Thoracic aorta (tissue), 2 donors: ENCODE results near the gene FAM53C. TPM values are rescaled to one million over a fixed set of nuclear protein-coding genes. Genes with fewer than 3 reads are reported as not detected.

Source experiments
- ATAC-seq: fragments of 150-250 bp; one replicate; pipeline ENCODE4 v1.8.0; 2017; ENCODE audit warnings: low read depth; ENCODE audit not compliant: insufficient number of reproducible peaks, low FRiP score
- DNase-seq: peaks from one replicate; pipeline ENCODE4 v3.0.0-alpha.2; 2020; ENCODE audit warnings: low spot score
- H3K27ac ChIP-seq, 2 donors: fragments of 200-600 bp; sonication (generic); 1 replicate in 1 of 2; 2 replicates in 1 of 2; pipeline ENCODE4 v1.5.1; 2016; ENCODE audit warnings: mild to moderate bottlenecking in 2 of 2, moderate library complexity in 2 of 2
- H3K27me3 ChIP-seq: fragments of 200-600 bp; sonication (generic); replicated peaks from 2 replicates; pipeline ENCODE4 v1.6.0; 2016; ENCODE audit warnings: mild to moderate bottlenecking; ENCODE audit not compliant: insufficient read depth
- H3K36me3 ChIP-seq: fragments of 200-600 bp; sonication (generic); one replicate; pipeline ENCODE4 v1.5.1; 2016
- H3K4me1 ChIP-seq, 2 donors: fragments of 200-600 bp; sonication (generic); 1 replicate in 1 of 2; 2 replicates in 1 of 2; pipeline versions ENCODE4 v1.5.1 to v1.6.0; 2016; ENCODE audit warnings: low read depth in 2 of 2, mild to moderate bottlenecking in 1 of 2; ENCODE audit not compliant: control insufficient read depth in 1 of 2
- H3K4me3 ChIP-seq: fragments of 200-600 bp; sonication (generic); 2 replicates; pipeline ENCODE4 v1.5.1; 2016; ENCODE audit warnings: mild to moderate bottlenecking
- H3K9me3 ChIP-seq: fragments of 200-600 bp; sonication (generic); 2 replicates; pipeline ENCODE4 v1.5.1; 2016
- total RNA-seq, 2 donors: library from RNA; depleted of rRNA; stranded (reverse); fragments of >200 nt; gene quantifications; one replicate each; pipeline versions ENCODE4 v1.1.0 to v1.2.3, GENCODE V29; 2016
- TF ChIP-seq, protein P1 (sequence below): fragments of 200-600 bp; sonication (generic); IDR thresholded peaks from one replicate; pipeline ENCODE4 v1.5.1; 2019; ENCODE audit warnings: antibody characterized with exemption

Gene FAM53C
- total RNA-seq, 2 donors from 2014 or later, result 22.6 to 24.9 TPM

- no peak overlapping the region for H3K4me3 ChIP-seq
Measured at GRCh38 chr5:138372225-138372624, 34.2 kb downstream of the FAM53C start.

GRCh38 chr5:138372653-138373052, 34.6 kb downstream of the FAM53C start:
- Histone ChIP-seq H3K36me3 (peaks cover 31% of the 10 kb centered on the region), H3K9me3 (no peaks in the 10 kb centered on the region), H3K4me1 (peaks cover 21 to 35% of the 10 kb centered on the region in 2 donors), H3K27ac (no peak overlapping the region), H3K4me3 (no peak overlapping the region), H3K27me3 (no peaks in the 10 kb centered on the region)
- no peak for DNase-seq
- ATAC-seq, result no peak
- TF ChIP-seq, protein P1, sequence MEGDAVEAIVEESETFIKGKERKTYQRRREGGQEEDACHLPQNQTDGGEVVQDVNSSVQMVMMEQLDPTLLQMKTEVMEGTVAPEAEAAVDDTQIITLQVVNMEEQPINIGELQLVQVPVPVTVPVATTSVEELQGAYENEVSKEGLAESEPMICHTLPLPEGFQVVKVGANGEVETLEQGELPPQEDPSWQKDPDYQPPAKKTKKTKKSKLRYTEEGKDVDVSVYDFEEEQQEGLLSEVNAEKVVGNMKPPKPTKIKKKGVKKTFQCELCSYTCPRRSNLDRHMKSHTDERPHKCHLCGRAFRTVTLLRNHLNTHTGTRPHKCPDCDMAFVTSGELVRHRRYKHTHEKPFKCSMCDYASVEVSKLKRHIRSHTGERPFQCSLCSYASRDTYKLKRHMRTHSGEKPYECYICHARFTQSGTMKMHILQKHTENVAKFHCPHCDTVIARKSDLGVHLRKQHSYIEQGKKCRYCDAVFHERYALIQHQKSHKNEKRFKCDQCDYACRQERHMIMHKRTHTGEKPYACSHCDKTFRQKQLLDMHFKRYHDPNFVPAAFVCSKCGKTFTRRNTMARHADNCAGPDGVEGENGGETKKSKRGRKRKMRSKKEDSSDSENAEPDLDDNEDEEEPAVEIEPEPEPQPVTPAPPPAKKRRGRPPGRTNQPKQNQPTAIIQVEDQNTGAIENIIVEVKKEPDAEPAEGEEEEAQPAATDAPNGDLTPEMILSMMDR, result no peak

More at GRCh38 chr5:138372225-138372624, 34.2 kb downstream of the FAM53C start:
- peaks cover 27% of the 10 kb centered on the region for H3K36me3 ChIP-seq
- TF ChIP-seq, protein P1, result no peak
- no peak for DNase-seq
- H3K9me3 ChIP-seq, result no peaks in the 10 kb centered on the region
- H3K27me3 ChIP-seq, result no peaks in the 10 kb centered on the region
- ATAC-seq, result no peak
- H3K4me1 ChIP-seq, result peaks cover 25 to 40% of the 10 kb centered on the region in 2 donors
- no peak overlapping the region for H3K27ac ChIP-seq

GRCh38 chr5:138382347-138382746, 44.3 kb downstream of the FAM53C start:
- no peak overlapping the region for H3K27ac ChIP-seq
- H3K27me3 ChIP-seq, result no peaks in the 10 kb centered on the region
- peaks cover 60% of the 10 kb centered on the region for H3K36me3 ChIP-seq
- H3K4me1 ChIP-seq, result no peaks in the 10 kb centered on the region
- no peak for DNase-seq
- ATAC-seq, result no peak
- no peak overlapping the region for H3K4me3 ChIP-seq
- H3K9me3 ChIP-seq, result no peaks in the 10 kb centered on the region
- TF ChIP-seq, protein P1, result no peak

GRCh38 chr5:138385660-138386059, 47.6 kb downstream of the FAM53C start:
- H3K27ac ChIP-seq, result no peak overlapping the region
- DNase-seq (no peak), ATAC-seq (no peak)
- peaks cover 42% of the 10 kb centered on the region for H3K36me3 ChIP-seq
- H3K9me3 ChIP-seq, result no peaks in the 10 kb centered on the region
- no peak overlapping the region for H3K4me3 ChIP-seq
- TF ChIP-seq, protein P1, result no peak
- no peaks in the 10 kb centered on the region for H3K4me1 ChIP-seq
- H3K27me3 ChIP-seq, result no peaks in the 10 kb centered on the region

GRCh38 chr5:138386290-138386689, 48.2 kb downstream of the FAM53C start:
- Histone ChIP-seq H3K4me1 (no peaks in the 10 kb centered on the region), H3K9me3 (no peaks in the 10 kb centered on the region), H3K27ac (no peak overlapping the region), H3K4me3 (no peak overlapping the region), H3K27me3 (no peaks in the 10 kb centered on the region), H3K36me3 (peaks cover 42% of the 10 kb centered on the region)
- TF ChIP-seq, protein P1, result no peak
- ATAC-seq, result no peak
- DNase-seq, result no peak
